CD4-positive, alpha-beta T cell treated with Interleukin-6 at 100 ng/mL for 8 hours (primary cell): ENCODE data around the gene MFN2.
"Not testable (repeated sequence)": the region's sequence is repeated elsewhere in the genome, so short reads cannot be mapped to it uniquely, and the experiment has no call there.

Source experiments
- DNase-seq: peaks from one replicate; pipeline ENCODE4 v3.0.0-alpha.2; 2020; ENCODE audit warnings: mixed read lengths, low spot score

The MFN2 gene

DNA sequence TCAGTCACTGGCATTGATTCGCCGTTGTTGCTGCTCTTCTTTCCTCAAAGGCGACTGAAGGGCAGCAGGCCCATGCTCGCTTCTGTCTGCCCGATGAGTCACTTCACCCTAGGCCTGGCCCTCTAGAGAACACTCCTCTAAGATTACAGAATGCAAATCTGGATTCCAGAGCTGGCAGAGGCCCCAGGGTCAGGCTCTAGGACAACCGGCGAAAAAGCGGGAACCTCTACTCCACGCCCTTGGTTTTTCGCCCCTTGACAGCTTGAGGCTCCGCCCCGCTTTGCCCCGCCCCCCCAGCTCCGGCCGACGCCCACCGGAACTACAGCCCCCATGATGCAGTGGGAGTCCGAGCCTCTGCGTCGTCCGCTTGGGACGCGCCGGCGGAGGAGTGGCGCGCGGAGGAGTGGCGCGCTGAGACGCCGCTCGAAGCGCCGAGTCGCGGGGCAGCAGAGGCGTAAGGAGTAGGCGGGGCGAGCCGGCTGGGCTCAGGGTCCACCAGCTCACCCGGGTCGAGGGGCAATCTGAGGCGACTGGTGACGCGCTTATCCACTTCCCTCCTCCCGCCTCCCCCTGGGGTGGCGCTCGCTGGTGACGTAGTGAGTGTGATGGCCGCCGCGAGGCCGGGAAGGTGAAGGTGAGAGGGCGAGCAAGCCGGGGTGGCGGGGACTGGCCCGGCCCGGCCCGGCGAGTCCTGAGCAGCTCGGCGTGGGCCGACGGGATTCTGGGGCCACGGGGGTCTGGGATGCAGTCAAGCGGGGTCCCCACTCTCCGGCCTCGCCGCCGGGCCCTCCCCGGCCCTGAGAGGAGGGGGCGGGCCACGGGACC is at the start of gene MFN2:
Gene MFN2, plus strand, starts transcription at position 594 of the 825 bp plus-strand sequence. CDS start 8,725 bp downstream, outside the sequence.
- DNase-seq = peak; percentile 91

DNA sequence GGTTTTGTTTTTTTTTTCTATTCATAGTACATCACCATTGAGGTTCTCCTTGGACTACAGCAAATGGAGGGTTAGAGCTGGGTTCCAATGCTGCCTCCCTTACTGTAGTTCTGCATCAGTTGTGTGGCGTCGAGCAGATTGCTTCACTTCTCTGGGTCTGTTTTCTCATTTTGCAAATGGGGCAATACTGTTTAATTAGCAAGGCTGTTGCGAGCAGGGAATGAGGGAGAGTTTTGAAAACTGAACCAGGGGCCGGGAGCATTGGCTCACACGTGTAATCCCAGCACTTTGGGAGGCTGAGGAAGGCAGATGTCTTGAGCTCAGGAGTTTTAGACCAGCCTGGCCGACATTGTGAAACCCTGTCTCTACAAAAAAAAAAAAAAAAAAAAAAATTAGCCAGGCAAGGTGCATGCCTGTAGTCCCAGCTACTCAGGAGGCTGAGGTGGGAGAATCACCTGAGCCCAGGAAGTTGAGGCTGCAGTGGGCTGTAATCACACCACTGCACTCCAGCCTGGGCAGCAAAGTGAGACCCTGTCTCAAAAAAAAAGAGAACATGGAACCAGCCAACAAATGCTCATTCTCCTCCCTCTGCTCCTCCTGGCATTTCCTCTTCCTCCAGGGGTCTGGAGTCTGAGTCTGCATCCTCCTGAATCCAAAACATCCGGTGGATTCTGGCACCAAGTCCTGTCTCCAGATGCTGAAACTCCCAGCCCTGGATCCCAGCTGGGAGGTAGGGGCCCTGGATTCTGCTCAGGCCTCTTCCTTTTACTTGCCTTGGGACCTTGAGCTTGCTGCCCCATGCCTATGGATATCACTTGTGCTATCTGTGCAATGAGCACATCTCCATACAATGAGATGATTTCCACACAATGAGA is 49.4 kb upstream of the MFN2 start:
- DNase-seq = no peak

DNA sequence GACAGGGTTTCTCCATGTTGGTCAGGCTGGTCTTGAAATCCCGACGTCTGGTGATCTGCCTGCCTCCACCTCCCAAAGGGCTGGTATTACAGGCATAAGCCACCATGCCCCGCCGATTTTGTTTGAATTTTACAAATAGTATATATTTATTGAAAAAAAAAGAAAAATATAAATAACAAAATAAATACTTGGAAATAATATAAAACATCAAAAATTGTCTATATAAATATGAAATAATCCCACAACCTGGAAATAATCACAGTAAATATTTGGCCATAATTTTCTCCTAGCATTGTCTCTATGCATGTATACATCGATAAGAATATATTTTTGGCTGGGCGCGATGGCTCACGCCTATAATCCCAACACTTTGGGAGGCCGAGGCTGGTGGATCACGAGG is 48.4 kb upstream of the MFN2 start:
- DNase-seq = no peak

DNA sequence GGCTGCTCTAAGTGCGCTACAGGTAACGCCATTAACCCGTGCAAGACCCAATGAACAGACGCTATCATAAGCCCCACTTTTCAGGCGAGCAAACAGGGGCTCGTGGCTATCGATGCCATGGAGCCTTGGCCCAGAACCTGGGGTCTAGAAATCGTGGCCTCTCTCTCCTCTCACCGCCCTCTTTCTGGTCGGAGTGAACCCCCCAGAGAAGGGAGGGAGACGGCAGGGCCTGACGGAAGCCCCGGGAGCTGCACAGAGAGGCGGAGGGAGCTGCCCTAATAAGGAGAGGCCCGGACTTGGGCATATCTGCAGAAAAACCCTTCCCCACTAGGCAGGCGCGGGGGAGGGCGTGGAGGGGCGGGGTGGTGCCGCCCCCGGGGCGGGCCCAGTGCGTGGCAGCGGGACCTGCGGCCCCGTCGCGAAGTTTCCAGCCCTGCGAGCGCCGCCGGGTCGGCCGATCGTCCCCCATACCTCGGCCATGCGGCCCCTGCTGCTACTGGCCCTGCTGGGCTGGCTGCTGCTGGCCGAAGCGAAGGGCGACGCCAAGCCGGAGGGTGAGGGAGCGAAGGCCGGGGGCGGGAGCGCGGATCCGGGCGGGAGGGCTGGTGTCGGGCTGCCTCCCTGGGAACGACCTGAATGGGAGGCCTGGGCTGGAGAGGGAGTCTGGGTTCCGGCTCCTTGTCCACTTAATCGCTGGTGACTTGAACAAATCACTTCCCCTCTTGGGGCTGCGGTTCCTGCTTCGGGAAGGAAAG is 45.8 kb upstream of the MFN2 start, which contains the start of gene PLOD1:
Gene PLOD1, plus strand, starts transcription at position 416 of the 755 bp plus-strand sequence. Its CDS starts 63 bp downstream, at position 479.
- DNase-seq = peak; percentile 87

DNA sequence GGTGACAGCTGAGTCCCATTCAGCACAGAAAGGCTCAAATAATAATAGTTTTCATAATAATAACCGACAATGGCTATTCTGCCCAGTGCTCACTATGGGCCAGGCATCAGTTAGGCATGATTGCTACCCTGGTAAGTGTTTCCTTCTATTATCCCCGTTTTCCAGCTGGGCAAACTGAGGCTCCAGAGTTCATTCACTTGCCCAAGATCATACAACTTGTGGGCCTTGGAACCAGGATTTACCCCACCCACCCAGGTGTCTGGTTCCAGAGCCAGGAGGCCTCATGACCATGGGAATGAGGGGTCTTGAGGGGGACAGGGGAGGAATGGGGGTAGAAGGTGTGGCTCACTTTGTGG is 45.2 kb upstream of the MFN2 start:
- no peak for DNase-seq

DNA sequence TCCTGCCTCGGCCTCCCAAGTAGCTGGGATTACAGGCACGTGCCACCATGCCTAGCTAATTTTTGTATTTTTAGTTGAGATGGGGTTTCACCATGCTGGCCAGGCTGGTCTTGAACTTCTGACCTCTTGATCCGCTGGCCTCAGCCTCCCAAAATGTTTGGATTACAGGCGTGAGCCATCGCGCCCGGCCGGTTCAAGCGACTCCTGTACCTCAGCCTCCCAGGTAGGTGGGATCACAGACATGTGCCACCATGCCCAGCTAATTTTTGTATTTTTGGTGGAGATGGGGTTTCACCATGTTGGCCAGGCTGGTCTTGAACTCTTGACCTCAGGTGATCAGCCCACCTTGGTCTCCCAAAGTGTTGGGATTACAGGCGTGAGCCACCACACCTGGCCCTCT is 44.5 kb upstream of the MFN2 start:
- DNase-seq = not testable (repeated sequence)

DNA sequence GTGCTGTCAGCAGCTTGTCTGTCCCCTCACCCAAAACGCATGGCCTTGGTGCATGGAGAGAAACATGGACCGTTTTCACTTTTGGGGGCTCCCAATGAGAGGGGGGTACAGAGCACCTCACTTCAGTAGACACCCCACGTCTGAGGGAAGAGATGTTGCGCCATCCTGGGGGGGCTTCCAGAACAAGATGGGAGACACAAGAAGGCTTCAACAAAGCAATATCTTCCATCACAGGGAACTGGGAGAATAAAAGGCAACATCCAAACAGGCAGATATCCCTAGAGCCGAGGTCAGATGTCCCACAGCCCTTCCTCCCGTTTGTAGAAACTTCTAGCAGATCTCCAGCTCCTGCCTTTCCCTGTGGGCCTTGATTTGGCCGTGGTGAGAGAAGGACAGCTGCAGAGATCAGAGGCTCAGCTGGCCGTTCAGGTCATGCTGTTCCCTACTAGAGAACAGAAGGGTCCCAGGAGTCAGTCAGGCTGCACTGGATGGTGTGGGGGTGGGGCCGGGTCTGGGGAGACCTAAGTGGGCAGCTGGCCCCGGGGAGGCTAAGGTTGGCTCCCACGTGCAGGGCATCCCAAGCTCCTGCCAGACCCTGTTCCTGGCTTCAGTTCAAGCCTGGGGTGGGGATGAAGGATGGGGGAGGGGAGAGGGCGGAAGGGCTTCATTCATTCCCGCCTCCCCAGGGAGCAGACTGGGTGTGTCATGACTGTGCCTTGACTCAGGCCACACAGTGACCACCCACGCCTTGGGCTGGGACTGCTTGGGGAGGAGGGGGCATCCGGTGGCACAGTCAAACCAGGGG is 41.3 kb upstream of the MFN2 start:
- DNase-seq = no peak

DNA sequence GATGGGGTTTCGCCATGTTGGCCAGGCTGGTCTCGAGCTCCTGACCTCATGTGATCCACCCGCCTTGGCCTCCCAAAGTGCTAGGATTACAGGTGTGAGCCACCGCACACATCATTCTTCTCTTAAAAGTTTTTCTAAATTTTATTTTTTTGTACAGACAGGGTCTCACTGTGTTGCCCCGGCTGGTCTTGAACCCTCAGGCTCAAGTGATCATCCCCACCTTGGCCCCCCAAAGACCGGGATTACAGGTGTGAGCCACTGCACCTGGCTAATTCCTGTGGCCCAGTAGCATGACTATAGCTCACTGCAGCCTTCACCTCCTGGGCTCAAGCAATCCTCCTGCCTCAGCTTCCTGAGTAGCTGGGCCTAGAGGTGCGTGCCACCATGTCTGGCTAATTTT is 40.5 kb upstream of the MFN2 start:
- not testable (repeated sequence) for DNase-seq

DNA sequence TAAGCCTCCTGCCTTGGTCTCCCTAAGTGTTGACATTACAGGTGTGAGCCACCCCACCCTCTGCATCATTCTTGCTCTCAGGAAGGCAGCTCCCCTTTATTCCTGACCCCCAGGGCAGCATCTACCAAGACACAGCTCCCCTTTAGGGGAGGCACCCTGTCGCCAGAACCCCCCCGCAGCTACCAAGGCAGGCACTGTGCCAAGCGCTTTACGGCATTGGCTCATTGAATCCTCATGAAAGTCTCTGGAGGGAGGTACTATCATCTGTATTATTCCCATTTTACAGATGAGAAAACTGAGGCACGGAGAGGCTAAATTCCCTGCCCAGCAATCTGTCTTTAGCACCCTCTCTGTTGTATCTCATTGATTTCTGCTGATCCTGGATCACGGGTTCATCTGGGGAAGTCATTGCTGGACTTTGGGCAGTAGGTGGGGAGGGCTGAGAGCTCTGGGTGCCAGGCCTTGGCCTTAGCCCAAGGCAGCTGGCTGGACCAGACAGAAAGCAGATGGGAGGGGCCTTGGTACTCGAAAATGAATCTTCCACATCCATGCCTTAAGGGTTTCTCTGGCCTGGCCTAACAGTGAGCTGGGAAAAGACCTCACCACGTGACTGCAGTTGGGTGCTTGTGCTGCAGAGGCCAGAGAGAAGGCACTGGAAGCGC is 39.9 kb upstream of the MFN2 start:
- DNase-seq = no peak

DNA sequence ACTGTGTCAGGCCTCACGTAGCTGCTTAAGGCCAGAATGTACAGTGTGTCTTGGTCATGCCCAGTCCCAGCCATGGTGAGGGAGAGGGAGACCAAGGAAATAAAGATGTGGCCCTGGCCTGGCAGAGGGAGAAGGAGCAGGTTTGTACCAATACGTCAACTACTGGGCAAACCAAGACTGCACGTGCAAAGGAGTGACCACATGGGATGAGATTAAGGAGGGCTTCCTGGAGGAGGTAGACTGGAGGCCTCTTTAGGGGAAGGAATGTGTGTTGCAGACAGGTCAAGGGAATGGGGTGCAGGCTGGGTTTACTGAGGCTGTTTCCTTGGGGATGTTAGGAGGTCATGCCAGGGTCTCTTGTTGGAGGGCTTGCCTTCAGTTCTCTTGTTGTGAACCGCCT is 38.0 kb upstream of the MFN2 start:
- DNase-seq = no peak

DNA sequence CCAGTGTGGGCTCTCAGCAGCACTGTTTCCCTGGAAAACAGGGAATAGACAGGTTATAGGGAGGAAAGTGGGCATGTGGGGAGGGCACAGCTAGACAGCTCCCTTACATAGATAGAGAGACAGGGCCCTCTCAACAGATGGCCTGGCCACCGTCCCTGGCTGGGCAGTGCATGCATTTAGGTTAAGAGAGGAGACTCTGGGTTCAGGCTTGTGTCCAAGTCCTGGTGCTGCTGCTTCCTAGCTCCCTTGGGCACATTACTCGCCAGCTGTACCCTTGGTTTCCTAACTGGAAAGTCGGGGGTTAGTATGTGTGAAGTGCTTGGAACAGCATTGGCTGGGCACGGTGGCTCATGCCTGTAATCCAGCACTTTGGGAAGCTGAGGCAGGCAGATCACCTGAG is 36.6 kb upstream of the MFN2 start:
- DNase-seq = no peak

DNA sequence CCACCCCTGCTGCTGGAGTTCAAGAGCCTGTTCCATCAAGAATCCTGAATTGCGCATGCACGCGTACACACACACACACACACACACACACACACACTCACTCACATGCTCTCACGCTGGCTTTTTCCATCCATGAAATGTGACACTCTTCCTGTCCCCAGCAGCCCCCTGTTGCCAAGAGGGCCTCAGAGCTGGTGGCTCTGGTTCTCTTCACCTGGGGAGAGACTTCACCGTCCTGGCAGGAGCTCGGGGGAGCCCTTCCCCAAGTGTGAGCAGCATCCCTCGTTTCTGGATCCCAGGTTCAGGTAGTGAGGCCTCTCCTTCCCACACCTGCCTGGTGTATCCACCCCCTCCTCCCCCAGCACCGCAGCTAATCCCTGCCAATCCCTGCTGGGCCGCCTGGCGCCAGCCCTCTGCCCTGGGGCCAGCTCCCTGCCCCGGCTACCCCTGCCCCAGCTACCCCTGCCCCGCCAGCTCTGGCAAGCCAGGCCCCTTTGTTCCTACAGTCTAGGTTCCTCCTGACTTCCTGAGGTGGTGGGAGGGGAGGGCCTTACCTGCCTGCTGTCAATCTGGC is 35.8 kb upstream of the MFN2 start:
- DNase-seq = no peak

DNA sequence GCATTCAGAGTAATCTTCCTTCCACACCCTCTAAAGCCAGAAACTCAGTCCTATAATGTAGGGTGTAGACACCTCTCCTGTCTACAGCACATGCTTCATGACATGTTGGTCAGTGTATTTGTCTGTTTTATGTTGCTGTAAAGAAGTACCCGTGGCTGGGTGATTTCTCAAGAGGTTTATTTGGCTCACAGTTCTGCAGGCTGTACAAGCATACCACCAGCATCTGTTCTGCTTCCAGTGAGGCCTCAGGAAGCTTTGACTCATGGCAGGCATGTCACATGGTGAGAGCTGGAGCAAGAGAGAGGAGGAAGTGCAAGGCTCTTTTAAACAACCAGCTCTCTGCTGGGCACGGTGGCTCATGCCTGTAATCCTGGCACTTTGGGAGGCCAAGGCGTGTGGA is 33.6 kb upstream of the MFN2 start:
- no peak for DNase-seq

DNA sequence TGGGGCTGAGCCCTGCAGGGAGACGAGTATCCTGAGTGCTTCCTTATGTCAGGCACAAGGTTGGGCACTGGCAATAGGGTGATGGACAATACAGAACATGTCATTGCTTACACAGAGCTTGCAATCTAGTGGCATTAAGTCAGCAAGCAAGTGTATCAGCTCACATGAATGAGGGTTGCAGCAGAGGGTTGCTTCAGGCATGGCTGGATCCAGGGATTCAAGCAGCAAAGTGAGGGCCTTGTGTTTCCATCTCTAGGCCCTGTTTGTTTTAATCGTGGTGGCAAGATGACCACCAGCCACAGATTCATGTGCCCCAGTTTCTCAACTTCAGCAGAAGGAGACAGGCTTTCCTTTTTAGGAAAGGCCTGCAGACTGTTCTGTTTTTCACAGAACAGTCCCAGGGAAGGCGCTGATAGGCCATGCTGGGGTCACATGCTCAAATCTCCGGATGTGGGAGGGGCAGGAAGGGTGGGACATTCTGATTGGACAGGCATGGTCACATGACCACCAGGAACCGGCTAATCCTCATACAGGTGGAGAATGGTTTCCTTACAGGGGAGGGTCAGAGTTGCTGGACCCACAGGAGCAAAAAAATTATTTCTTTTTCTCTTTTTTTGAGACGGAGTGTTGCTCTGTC is 31.3 kb upstream of the MFN2 start:
- no peak for DNase-seq

DNA sequence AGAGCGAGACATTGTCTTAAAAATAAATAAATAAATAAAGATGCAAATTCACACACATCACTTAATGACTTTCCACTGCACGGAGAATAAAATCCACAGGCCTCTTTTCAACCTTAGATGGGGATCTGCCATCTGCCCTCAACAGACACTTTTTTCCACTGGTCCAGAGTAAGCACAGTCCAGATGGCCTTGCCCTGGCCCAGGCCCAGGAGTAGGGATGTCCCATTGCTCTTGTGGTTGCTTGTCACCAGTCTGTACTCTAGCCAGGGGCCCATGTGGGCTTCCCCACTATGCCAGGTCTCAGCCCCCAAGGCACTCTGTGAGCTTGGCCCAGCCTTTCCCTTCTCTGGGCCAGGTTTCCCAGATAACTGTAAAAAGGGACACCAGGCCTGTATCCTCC is 28.3 kb upstream of the MFN2 start:
- no peak for DNase-seq

DNA sequence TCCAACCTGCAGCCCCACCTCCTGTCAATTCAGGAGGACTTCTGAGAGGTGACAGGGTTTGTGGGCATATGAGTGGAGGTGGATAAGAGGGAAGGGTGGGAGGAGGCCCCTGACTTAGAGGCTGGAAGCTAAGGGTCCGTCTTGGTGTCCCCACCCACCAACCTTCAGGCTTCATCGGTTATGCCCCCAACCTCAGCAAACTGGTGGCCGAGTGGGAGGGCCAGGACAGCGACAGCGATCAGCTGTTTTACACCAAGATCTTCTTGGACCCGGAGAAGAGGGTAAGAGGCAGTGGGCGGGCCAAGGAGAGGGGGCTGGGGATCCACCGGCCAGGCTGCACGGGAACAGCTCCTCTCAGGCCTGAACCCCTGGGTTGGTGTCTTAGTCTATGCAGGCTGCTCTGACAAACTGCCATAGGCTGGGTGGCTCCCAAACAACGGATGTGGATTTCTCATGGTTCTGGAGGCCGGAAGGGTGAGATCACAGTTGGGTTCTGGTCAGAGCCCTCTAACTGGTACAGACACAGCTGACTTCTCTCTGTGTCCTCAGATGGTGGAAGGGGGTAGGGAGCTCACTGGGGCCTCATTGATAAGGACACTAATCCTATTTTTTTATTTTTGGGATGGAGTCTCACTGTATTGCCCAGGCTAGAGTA is 27.7 kb upstream of the MFN2 start:
- no peak for DNase-seq

DNA sequence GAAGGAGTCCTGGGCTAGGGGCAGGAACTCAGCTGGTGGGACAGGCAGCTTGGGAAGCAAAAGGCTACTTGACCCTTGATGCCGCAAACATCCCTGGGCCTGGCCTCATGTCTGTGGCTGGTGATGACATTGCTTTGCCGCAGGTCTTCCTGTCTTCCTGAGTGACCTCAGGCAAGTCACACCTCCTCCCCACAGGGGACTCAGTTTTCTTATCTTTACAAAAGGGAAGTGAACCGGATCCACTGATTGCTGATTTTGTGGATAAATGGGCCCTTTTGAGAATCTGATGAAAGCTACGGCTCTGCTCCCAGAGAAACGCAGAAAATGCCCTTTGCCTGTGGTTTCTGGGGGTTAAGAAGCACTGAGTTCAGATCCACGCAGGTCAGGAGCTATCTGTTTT is 25.0 kb upstream of the MFN2 start:
- no peak for DNase-seq

DNA sequence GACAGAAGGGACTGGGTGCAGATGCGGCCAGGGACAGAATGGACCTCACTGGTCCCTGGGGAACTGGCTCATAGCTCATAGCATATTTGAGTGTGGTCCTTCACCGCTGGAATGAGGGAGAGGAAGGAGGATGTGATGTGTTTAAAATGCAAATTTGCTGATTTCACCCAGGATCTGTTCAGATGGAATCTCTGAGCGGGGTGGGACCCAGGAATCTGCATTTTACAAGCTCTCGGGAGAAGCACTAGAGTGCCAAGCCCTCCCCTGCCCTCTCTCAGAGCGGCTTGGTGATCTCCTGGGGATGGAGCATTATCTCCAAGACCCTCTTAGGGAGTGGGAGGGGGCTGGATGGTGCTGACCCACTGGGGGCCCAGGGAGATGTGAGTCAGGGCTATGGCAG is 22.8 kb upstream of the MFN2 start:
- no peak for DNase-seq

DNA sequence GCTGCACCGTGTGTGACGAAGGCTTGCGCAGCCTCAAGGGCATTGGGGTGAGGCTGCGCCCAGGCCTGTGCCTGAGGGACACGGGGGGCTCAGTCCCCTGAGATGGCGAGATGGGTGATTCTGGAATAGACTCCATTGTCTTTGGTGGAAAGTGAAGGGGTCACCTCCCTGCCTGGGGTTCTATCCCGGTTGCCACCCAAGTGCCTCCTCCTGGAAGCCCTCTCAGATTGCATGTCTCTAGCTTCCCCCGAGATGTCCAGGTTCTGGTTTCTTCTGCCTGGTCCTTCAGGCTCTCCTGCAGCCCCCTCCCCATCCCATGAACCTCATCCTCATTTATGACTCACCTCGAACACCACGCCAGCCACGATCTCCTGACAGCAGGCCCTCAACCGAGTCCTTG is 22.3 kb upstream of the MFN2 start:
- DNase-seq = no peak

DNA sequence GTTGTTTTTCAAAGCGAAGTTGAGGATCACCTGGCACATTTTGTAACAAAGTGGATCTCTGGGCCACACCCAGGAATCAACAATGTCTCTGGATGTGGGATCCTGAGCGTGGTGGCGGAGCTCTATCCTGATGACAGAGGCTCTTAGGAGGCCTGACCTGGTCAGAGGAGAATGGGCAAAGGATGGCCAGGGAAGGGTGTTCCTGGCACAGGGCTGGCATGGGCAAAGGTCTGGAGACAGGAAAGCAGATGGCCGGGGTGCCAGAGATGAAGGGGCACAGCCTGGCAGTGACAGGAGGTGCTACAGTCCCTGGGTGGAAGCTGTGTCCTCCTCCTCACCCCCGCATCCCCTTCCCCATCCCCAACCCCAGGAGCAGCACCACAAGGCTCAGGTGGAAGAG is 20.0 kb upstream of the MFN2 start:
- DNase-seq = no peak
